Measurements from ENCODE around the gene ZNF281. TPM values are rescaled to one million over a fixed set of nuclear protein-coding genes. Genes with fewer than 3 reads are reported as not detected.

Gene ZNF281
- total and polyA plus RNA-seq, 9 of the 15 experiments (the other 6 are each of a cell fraction or from before 2014, with no cell fraction given): 9.6 to 24.9 (median 16.5) TPM

DNA sequence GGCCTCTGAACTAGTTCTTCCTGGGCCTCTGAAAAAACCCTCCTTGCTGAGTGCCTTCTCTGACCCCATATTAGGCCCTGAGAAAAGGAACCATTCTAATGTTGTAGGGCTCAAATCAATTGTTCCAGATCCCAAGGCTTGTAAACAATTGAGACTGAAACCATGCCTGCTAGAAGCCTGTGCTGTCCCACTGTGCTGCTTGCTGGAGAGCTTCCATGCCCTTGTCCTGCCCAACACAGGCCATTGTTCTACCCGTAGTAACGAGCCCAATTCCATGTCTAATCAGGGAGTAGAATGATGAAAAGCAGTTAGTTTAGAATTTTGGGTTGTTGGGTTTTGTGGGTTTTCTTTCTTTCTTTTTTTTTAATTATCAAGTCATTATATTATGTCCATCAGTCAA lies 47.4 kb downstream of the ZNF281 start (continued):
- TF ChIP-seq REST (IDR thresholded peaks at IDR 0.05; ENCODE audit: borderline replicate concordance): no peak
- no peak for TF ChIP-seq REST (CRISPR knock-in tag; IDR thresholded peaks at IDR 0.05; ENCODE audit: low read depth)
- no peak for TF ChIP-seq ELF1 (tag; IDR thresholded peaks at IDR 0.05)
- no peak for TF ChIP-seq DDX20 (tag; IDR thresholded peaks at IDR 0.05; ENCODE audit: low read depth)
- no peak for TF ChIP-seq SIX5 (IDR thresholded peaks at IDR 0.05; ENCODE audit: borderline replicate concordance in 1 of 2, insufficient read depth in 1 of 2, low read depth in 1 of 2, low read length in 2 of 2)
- no peak for TF ChIP-seq TSC22D4 (tag; IDR thresholded peaks at IDR 0.05)
- TF ChIP-seq ZBTB26 (CRISPR knock-in tag; IDR thresholded peaks at IDR 0.05): no peak
- no peak for TF ChIP-seq TFAM (CRISPR knock-in tag; conservative IDR thresholded peaks at IDR 0.05)
- no peak for TF ChIP-seq ATF7 (IDR thresholded peaks at IDR 0.05)
- TF ChIP-seq CUX1 (CRISPR knock-in tag; IDR thresholded peaks at IDR 0.05): no peak
- no peak for TF ChIP-seq DIDO1 (tag; IDR thresholded peaks at IDR 0.05; ENCODE audit: low read depth)
- TF ChIP-seq, protein P1, sequence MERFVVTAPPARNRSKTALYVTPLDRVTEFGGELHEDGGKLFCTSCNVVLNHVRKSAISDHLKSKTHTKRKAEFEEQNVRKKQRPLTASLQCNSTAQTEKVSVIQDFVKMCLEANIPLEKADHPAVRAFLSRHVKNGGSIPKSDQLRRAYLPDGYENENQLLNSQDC (CRISPR knock-in tag; IDR thresholded peaks at IDR 0.05): no peak
- no peak for TF ChIP-seq ZC3H11A (IDR thresholded peaks at IDR 0.05; ENCODE audit: low read depth, low read length)
- TF ChIP-seq HEY1 (CRISPR knock-in tag; IDR thresholded peaks at IDR 0.05; ENCODE audit: borderline replicate concordance): no peak

Data from K562 (cell line).